ENCODE measurements around the gene PSMD10. TPM values are rescaled to one million over a fixed set of nuclear protein-coding genes. Genes with fewer than 3 reads are reported as not detected.

PSMD10 gene
- total and polyA plus RNA-seq, 4 donors: 17.7 to 21.9 (median 19.1) TPM

DNA sequence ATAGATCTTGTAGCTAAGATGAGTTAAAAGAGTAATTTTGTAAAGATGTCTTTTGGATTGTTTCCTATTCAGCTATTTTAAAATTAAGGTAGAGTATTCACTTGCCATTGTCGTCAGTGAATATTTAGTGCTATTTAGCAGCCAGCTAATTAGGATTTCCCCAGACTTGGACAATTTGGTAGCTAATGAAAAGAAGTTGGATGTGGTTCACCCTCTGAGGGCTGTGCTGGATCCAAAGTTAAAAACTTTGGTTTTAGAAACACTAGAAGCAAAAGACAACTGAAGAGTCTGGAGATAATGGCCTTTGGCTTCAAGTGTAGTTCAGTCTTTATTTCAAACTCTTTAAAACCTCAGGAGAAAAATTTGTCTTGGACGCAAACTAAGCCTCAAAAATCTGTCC lies 41.5 kb upstream of the PSMD10 start (continued):
- TF ChIP-seq, protein P1, sequence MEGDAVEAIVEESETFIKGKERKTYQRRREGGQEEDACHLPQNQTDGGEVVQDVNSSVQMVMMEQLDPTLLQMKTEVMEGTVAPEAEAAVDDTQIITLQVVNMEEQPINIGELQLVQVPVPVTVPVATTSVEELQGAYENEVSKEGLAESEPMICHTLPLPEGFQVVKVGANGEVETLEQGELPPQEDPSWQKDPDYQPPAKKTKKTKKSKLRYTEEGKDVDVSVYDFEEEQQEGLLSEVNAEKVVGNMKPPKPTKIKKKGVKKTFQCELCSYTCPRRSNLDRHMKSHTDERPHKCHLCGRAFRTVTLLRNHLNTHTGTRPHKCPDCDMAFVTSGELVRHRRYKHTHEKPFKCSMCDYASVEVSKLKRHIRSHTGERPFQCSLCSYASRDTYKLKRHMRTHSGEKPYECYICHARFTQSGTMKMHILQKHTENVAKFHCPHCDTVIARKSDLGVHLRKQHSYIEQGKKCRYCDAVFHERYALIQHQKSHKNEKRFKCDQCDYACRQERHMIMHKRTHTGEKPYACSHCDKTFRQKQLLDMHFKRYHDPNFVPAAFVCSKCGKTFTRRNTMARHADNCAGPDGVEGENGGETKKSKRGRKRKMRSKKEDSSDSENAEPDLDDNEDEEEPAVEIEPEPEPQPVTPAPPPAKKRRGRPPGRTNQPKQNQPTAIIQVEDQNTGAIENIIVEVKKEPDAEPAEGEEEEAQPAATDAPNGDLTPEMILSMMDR (IDR thresholded peaks at IDR 0.05; ENCODE audit: low read depth, low read length, missing input control): no peak
- no peak for TF ChIP-seq HNF4G (IDR thresholded peaks at IDR 0.05)

DNA sequence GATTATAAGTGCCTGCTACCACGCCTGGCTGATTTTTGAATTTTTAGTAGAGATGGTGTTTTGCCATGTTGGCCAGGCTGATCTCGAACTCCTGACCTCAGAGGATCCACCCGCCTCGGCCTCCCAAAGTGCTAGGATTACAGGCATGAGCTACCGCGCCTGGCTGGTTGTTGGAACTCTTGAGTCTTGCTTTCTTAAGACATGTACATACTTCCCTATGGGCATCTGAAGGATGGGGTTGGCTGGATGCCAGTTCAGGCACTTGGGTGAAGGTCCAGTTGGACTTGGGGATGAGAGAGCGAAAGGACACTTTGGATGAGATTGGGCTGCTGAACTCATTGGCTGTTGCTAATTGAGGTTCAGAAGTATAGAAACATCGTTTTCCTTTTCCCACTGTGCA lies 40.7 kb upstream of the PSMD10 start:
- Histone ChIP-seq H3K27ac (ENCODE audit: low read depth in 1 of 2, low read length in 2 of 2) (no peak overlapping the region), H3K4me1 (ENCODE audit: control insufficient read depth in 4 of 4, insufficient read depth in 4 of 4, low read length in 3 of 4) (no peaks in the 10 kb centered on the region), H3K4me3 (ENCODE audit: low read depth in 1 of 3, low read length in 3 of 3) (no peak overlapping the region), H3K27me3 (ENCODE audit: control insufficient read depth in 4 of 4, insufficient read depth in 4 of 4, low read length in 3 of 4) (no peaks in the 10 kb centered on the region), H3K9me3 (ENCODE audit: control insufficient read depth in 4 of 4, low read length in 3 of 4) (no peaks in the 10 kb centered on the region), H3K36me3 (ENCODE audit: control insufficient read depth in 4 of 4, insufficient read depth in 3 of 4, low read depth in 1 of 4, low read length in 3 of 4) (peaks cover 0 to 9% (median 3%) of the 10 kb centered on the region in 4 donors), H3K9ac (ENCODE audit: low read depth in 1 of 2, low read length in 2 of 2) (no peak overlapping the region)
- no peak for DNase-seq (ENCODE audit: low spot score)
- WGBS: 94% methylated on average over 8 of the region's 8 CpGs
- no peak for TF ChIP-seq RXRA (IDR thresholded peaks at IDR 0.05)
- TF ChIP-seq, protein P2, sequence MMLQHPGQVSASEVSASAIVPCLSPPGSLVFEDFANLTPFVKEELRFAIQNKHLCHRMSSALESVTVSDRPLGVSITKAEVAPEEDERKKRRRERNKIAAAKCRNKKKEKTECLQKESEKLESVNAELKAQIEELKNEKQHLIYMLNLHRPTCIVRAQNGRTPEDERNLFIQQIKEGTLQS (IDR thresholded peaks at IDR 0.05): no peak
- no peak for TF ChIP-seq TAF1 (conservative IDR thresholded peaks at IDR 0.05)
- no peak for TF ChIP-seq FOXA2 (IDR thresholded peaks at IDR 0.05)
- TF ChIP-seq FOXA1 (IDR thresholded peaks at IDR 0.05): no peak
- no peak for TF ChIP-seq JUND (IDR thresholded peaks at IDR 0.05)
- TF ChIP-seq HNF4A (conservative IDR thresholded peaks at IDR 0.05): no peak
- TF ChIP-seq RAD21 (IDR thresholded peaks at IDR 0.05): no peak
- TF ChIP-seq, protein P3, sequence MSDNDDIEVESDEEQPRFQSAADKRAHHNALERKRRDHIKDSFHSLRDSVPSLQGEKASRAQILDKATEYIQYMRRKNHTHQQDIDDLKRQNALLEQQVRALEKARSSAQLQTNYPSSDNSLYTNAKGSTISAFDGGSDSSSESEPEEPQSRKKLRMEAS (IDR thresholded peaks at IDR 0.05): no peak

DNA sequence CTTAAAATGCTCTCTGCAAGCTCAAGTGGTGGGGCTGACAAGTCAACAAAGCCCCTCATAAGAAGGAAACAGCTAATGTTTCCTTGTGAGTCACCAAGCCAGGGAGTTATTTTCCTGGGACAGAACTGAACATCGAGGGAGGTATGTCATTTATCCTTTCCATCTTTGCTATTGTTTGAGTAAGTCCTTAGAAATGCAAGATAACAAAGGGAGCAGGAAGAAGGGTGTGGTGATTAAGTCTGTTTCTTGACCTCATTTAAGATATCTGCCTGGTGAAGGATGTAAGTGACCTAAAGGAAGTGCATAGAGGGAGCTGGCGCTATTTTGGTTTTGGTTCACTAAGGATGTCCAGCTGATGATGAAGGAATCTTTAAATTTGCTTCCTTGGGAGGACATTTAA lies 40.1 kb upstream of the PSMD10 start:
- TF ChIP-seq, protein P2 (IDR thresholded peaks at IDR 0.05): no peak
- TF ChIP-seq, protein P4, sequence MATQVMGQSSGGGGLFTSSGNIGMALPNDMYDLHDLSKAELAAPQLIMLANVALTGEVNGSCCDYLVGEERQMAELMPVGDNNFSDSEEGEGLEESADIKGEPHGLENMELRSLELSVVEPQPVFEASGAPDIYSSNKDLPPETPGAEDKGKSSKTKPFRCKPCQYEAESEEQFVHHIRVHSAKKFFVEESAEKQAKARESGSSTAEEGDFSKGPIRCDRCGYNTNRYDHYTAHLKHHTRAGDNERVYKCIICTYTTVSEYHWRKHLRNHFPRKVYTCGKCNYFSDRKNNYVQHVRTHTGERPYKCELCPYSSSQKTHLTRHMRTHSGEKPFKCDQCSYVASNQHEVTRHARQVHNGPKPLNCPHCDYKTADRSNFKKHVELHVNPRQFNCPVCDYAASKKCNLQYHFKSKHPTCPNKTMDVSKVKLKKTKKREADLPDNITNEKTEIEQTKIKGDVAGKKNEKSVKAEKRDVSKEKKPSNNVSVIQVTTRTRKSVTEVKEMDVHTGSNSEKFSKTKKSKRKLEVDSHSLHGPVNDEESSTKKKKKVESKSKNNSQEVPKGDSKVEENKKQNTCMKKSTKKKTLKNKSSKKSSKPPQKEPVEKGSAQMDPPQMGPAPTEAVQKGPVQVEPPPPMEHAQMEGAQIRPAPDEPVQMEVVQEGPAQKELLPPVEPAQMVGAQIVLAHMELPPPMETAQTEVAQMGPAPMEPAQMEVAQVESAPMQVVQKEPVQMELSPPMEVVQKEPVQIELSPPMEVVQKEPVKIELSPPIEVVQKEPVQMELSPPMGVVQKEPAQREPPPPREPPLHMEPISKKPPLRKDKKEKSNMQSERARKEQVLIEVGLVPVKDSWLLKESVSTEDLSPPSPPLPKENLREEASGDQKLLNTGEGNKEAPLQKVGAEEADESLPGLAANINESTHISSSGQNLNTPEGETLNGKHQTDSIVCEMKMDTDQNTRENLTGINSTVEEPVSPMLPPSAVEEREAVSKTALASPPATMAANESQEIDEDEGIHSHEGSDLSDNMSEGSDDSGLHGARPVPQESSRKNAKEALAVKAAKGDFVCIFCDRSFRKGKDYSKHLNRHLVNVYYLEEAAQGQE (IDR thresholded peaks at IDR 0.05): no peak
- TF ChIP-seq NR2F2 (IDR thresholded peaks at IDR 0.05) (peak; percentile 87), HNF4G (IDR thresholded peaks at IDR 0.05) (no peak), FOXA2 (IDR thresholded peaks at IDR 0.05) (no peak), YY1 (IDR thresholded peaks at IDR 0.05) (no peak), HNF4A (conservative IDR thresholded peaks at IDR 0.05) (no peak)
- TF ChIP-seq, protein P1 (IDR thresholded peaks at IDR 0.05; ENCODE audit: low read depth, low read length, missing input control): no peak
- TF ChIP-seq, protein P3 (IDR thresholded peaks at IDR 0.05): no peak
- 68% methylated on average over 2 of the region's 2 CpGs for WGBS

More for the DNA sequence above, 40.1 kb upstream of the PSMD10 start:
- Histone ChIP-seq H3K9me3 (ENCODE audit: control insufficient read depth in 4 of 4, low read length in 3 of 4) (no peaks in the 10 kb centered on the region), H3K36me3 (ENCODE audit: control insufficient read depth in 4 of 4, insufficient read depth in 3 of 4, low read depth in 1 of 4, low read length in 3 of 4) (peaks cover 0 to 11% (median 3%) of the 10 kb centered on the region in 4 donors), H3K27me3 (ENCODE audit: control insufficient read depth in 4 of 4, insufficient read depth in 4 of 4, low read length in 3 of 4) (no peaks in the 10 kb centered on the region), H3K4me3 (ENCODE audit: low read depth in 1 of 3, low read length in 3 of 3) (no peak overlapping the region), H3K4me1 (ENCODE audit: control insufficient read depth in 4 of 4, insufficient read depth in 4 of 4, low read length in 3 of 4) (no peaks in the 10 kb centered on the region), H3K27ac (ENCODE audit: low read depth in 1 of 2, low read length in 2 of 2) (no peak overlapping the region), H3K9ac (ENCODE audit: low read depth in 1 of 2, low read length in 2 of 2) (no peak overlapping the region)
- DNase-seq (ENCODE audit: low spot score): no peak

Measured in liver (tissue), 9 donors.